ENCODE results near the gene PAXIP1.
"Not testable (repeated sequence)": the region's sequence is repeated elsewhere in the genome, so short reads cannot be mapped to it uniquely, and the experiment has no call there.

The PAXIP1 gene

GRCh38 chr7:154927624-154928125 lies 75.2 kb downstream of the PAXIP1 start:
- no peak overlapping the region for H3K9ac ChIP-seq (ENCODE audit: low read length)

GRCh38 chr7:154922472-154922871 lies 80.5 kb downstream of the PAXIP1 start:
- H3K27ac ChIP-seq (ENCODE audit: low read depth, low read length); H4K8ac ChIP-seq (ENCODE audit: low read depth, low read length); H2BK15ac ChIP-seq (replicated peaks; ENCODE audit: low read depth); H3K23ac ChIP-seq (ENCODE audit: low read length); H4K5ac ChIP-seq (ENCODE audit: low read length); H3K4me2 ChIP-seq (ENCODE audit: low read length); H3K56ac ChIP-seq (ENCODE audit: low read length); H3K79me1 ChIP-seq (ENCODE audit: low read length); H3K36me3 ChIP-seq (ENCODE audit: control insufficient read depth, insufficient read depth, low read length); H2AK5ac ChIP-seq (ENCODE audit: low read length); H3K79me2 ChIP-seq (ENCODE audit: control insufficient read depth, insufficient read depth, low read length); H3K9ac ChIP-seq (ENCODE audit: low read length); H3K4me1 ChIP-seq (ENCODE audit: control insufficient read depth, low read depth, low read length); H3K4me3 ChIP-seq (ENCODE audit: low read length); DNase-seq; H2BK5ac ChIP-seq (ENCODE audit: low read length); H3K27me3 ChIP-seq (ENCODE audit: insufficient read depth, low read length, poor library complexity); H2BK120ac ChIP-seq (ENCODE audit: low read depth, low read length); H3K4ac ChIP-seq (ENCODE audit: low read depth, low read length); H3K18ac ChIP-seq (ENCODE audit: low read length): not testable (repeated sequence)
- WGBS (ENCODE audit: extremely low coverage, insufficient coverage, low lambda C conversion rate), result no CpG with 5 or more reads among the region's 2 CpGs

More at GRCh38 chr7:154927624-154928125, 75.2 kb downstream of the PAXIP1 start:
- H2BK120ac ChIP-seq (ENCODE audit: low read depth, low read length), result no peak overlapping the region
- H4K5ac ChIP-seq (ENCODE audit: low read length), result no peak overlapping the region
- no peaks in the 10 kb centered on the region for H3K4me1 ChIP-seq (ENCODE audit: control insufficient read depth, low read depth, low read length)
- H4K8ac ChIP-seq (ENCODE audit: low read depth, low read length), result no peak overlapping the region
- no peak overlapping the region for H3K27ac ChIP-seq (ENCODE audit: low read depth, low read length)
- H3K56ac ChIP-seq (ENCODE audit: low read length), result no peak overlapping the region
- no peak overlapping the region for H3K4me2 ChIP-seq (ENCODE audit: low read length)
- peak; percentile 86 for DNase-seq
- H3K36me3 ChIP-seq (ENCODE audit: control insufficient read depth, insufficient read depth, low read length), result no peaks in the 10 kb centered on the region
- H3K4me3 ChIP-seq (ENCODE audit: low read length), result no peak overlapping the region
- H2AK5ac ChIP-seq (ENCODE audit: low read length), result no peak overlapping the region
- no peaks in the 10 kb centered on the region for H3K79me1 ChIP-seq (ENCODE audit: low read length)
- no peaks in the 10 kb centered on the region for H3K79me2 ChIP-seq (ENCODE audit: control insufficient read depth, insufficient read depth, low read length)
- no peak overlapping the region for H2BK5ac ChIP-seq (ENCODE audit: low read length)
- no peak overlapping the region for H3K23ac ChIP-seq (ENCODE audit: low read length)
- H3K18ac ChIP-seq (ENCODE audit: low read length), result no peak overlapping the region
- no peaks in the 10 kb centered on the region for H3K27me3 ChIP-seq (ENCODE audit: insufficient read depth, low read length, poor library complexity)
- no peak overlapping the region for H3K4ac ChIP-seq (ENCODE audit: low read depth, low read length)
- no CpG with 5 or more reads among the region's 5 CpGs for WGBS (ENCODE audit: extremely low coverage, insufficient coverage, low lambda C conversion rate)
- H2BK15ac ChIP-seq (replicated peaks; ENCODE audit: low read depth), result no peak overlapping the region

- Histone ChIP-seq H3K79me2 (ENCODE audit: control insufficient read depth, insufficient read depth, low read length) (no peaks in the 10 kb centered on the region), H3K27ac (ENCODE audit: low read depth, low read length) (no peak overlapping the region), H3K9ac (ENCODE audit: low read length) (no peak overlapping the region), H2BK5ac (ENCODE audit: low read length) (no peak overlapping the region), H3K56ac (ENCODE audit: low read length) (no peak overlapping the region), H4K5ac (ENCODE audit: low read length) (no peak overlapping the region), H3K79me1 (ENCODE audit: low read length) (no peaks in the 10 kb centered on the region), H3K36me3 (ENCODE audit: control insufficient read depth, insufficient read depth, low read length) (no peaks in the 10 kb centered on the region), H2BK15ac (replicated peaks; ENCODE audit: low read depth) (no peak overlapping the region), H4K8ac (ENCODE audit: low read depth, low read length) (no peak overlapping the region), H3K4me3 (ENCODE audit: low read length) (no peak overlapping the region), H2AK5ac (ENCODE audit: low read length) (no peak overlapping the region), H2BK120ac (ENCODE audit: low read depth, low read length) (no peak overlapping the region), H3K27me3 (ENCODE audit: insufficient read depth, low read length, poor library complexity) (no peaks in the 10 kb centered on the region), H3K4me2 (ENCODE audit: low read length) (no peak overlapping the region), H3K23ac (ENCODE audit: low read length) (no peak overlapping the region), H3K4me1 (ENCODE audit: control insufficient read depth, low read depth, low read length) (peaks cover 6% of the 10 kb centered on the region), H3K18ac (ENCODE audit: low read length) (no peak overlapping the region), H3K4ac (ENCODE audit: low read depth, low read length) (no peak overlapping the region)
- no peak for DNase-seq
- WGBS (ENCODE audit: extremely low coverage, insufficient coverage, low lambda C conversion rate), result no CpG with 5 or more reads among the region's 11 CpGs
These were observed 83.3 kb downstream of the PAXIP1 start for GRCh38 chr7:154919344-154920225.

- H3K4me2 ChIP-seq (ENCODE audit: low read length), result no peak overlapping the region
- peak; percentile 69 for DNase-seq
- no peak overlapping the region for H3K18ac ChIP-seq (ENCODE audit: low read length)
- H3K36me3 ChIP-seq (ENCODE audit: control insufficient read depth, insufficient read depth, low read length), result no peaks in the 10 kb centered on the region
- no peak overlapping the region for H3K9ac ChIP-seq (ENCODE audit: low read length)
- no peaks in the 10 kb centered on the region for H3K79me2 ChIP-seq (ENCODE audit: control insufficient read depth, insufficient read depth, low read length)
- no peak overlapping the region for H3K4me3 ChIP-seq (ENCODE audit: low read length)
- H3K79me1 ChIP-seq (ENCODE audit: low read length), result no peaks in the 10 kb centered on the region
- no peak overlapping the region for H3K27ac ChIP-seq (ENCODE audit: low read depth, low read length)
- no peak overlapping the region for H3K4ac ChIP-seq (ENCODE audit: low read depth, low read length)
- H4K8ac ChIP-seq (ENCODE audit: low read depth, low read length), result no peak overlapping the region
- H3K27me3 ChIP-seq (ENCODE audit: insufficient read depth, low read length, poor library complexity), result no peaks in the 10 kb centered on the region
- H3K23ac ChIP-seq (ENCODE audit: low read length), result no peak overlapping the region
- no peak overlapping the region for H2BK120ac ChIP-seq (ENCODE audit: low read depth, low read length)
- H3K4me1 ChIP-seq (ENCODE audit: control insufficient read depth, low read depth, low read length), result peaks cover 6% of the 10 kb centered on the region
- no CpG with 5 or more reads among the region's 6 CpGs for WGBS (ENCODE audit: extremely low coverage, insufficient coverage, low lambda C conversion rate)
- no peak overlapping the region for H2BK5ac ChIP-seq (ENCODE audit: low read length)
- H2BK15ac ChIP-seq (replicated peaks; ENCODE audit: low read depth), result no peak overlapping the region
- no peak overlapping the region for H4K5ac ChIP-seq (ENCODE audit: low read length)
- H2AK5ac ChIP-seq (ENCODE audit: low read length), result no peak overlapping the region
- H3K56ac ChIP-seq (ENCODE audit: low read length), result no peak overlapping the region
These were observed 84.2 kb downstream of the PAXIP1 start for GRCh38 chr7:154918741-154919140.

- H4K5ac ChIP-seq (ENCODE audit: low read length), result no peak overlapping the region
- no peak overlapping the region for H3K4me3 ChIP-seq (ENCODE audit: low read length)
- H3K79me2 ChIP-seq (ENCODE audit: control insufficient read depth, insufficient read depth, low read length), result no peaks in the 10 kb centered on the region
- H3K79me1 ChIP-seq (ENCODE audit: low read length), result no peaks in the 10 kb centered on the region
- no peaks in the 10 kb centered on the region for H3K27me3 ChIP-seq (ENCODE audit: insufficient read depth, low read length, poor library complexity)
- no peak overlapping the region for H2BK15ac ChIP-seq (replicated peaks; ENCODE audit: low read depth)
- H3K56ac ChIP-seq (ENCODE audit: low read length), result no peak overlapping the region
- H2BK5ac ChIP-seq (ENCODE audit: low read length), result no peak overlapping the region
- H2BK120ac ChIP-seq (ENCODE audit: low read depth, low read length), result no peak overlapping the region
- no peak overlapping the region for H3K4me2 ChIP-seq (ENCODE audit: low read length)
- no peaks in the 10 kb centered on the region for H3K36me3 ChIP-seq (ENCODE audit: control insufficient read depth, insufficient read depth, low read length)
- no peak overlapping the region for H3K9ac ChIP-seq (ENCODE audit: low read length)
- no peak overlapping the region for H2AK5ac ChIP-seq (ENCODE audit: low read length)
- no peak overlapping the region for H4K8ac ChIP-seq (ENCODE audit: low read depth, low read length)
- H3K23ac ChIP-seq (ENCODE audit: low read length), result no peak overlapping the region
- no peak for DNase-seq
- peaks cover 6% of the 10 kb centered on the region for H3K4me1 ChIP-seq (ENCODE audit: control insufficient read depth, low read depth, low read length)
- no peak overlapping the region for H3K4ac ChIP-seq (ENCODE audit: low read depth, low read length)
- no peak overlapping the region for H3K18ac ChIP-seq (ENCODE audit: low read length)
- no peak overlapping the region for H3K27ac ChIP-seq (ENCODE audit: low read depth, low read length)
- no CpG with 5 or more reads among the region's 6 CpGs for WGBS (ENCODE audit: extremely low coverage, insufficient coverage, low lambda C conversion rate)
These were observed 84.7 kb downstream of the PAXIP1 start for GRCh38 chr7:154918266-154918665.
